Ovary (tissue), 3 donors: Measurements from ENCODE around the gene QRICH1.

Source experiments
- CTCF ChIP-seq, 3 donors: fragments of 450-650 bp in 2 of 3; fragments of 200-600 bp in 1 of 3; IDR thresholded peaks; one replicate each; pipeline versions ENCODE4 v1.5.1 to v1.8.0; 2016 to 2022; ENCODE audit warnings: antibody characterized with exemption in 3 of 3, mild to moderate bottlenecking in 1 of 3
- EP300 ChIP-seq: sonication (generic); formaldehyde crosslinking; IDR thresholded peaks from one replicate; pipeline ENCODE4 v1.6.1; 2017; ENCODE audit warnings: antibody characterized with exemption
- POLR2A ChIP-seq: fragments of 450-650 bp; IDR thresholded peaks from one replicate; pipeline ENCODE4 v1.6.1; 2017; ENCODE audit warnings: antibody characterized with exemption, mild to moderate bottlenecking, moderate library complexity
- donor health status: DM: no; HTN: no; CAD: no.

GRCh38 chr3:49132073-49132436 lies 38.2 kb upstream of the QRICH1 start:
- no peak for TF ChIP-seq CTCF (IDR thresholded peaks at IDR 0.05)
- TF ChIP-seq POLR2A: no peak
- no peak for TF ChIP-seq EP300
